SIG-M5 (cell line): ENCODE results near the gene HK1.

Experiments
- DNase-seq: peaks from one replicate; lab custom pipeline; 2025; lab: John Stamatoyannopoulos, UW

HK1 gene

DNA sequence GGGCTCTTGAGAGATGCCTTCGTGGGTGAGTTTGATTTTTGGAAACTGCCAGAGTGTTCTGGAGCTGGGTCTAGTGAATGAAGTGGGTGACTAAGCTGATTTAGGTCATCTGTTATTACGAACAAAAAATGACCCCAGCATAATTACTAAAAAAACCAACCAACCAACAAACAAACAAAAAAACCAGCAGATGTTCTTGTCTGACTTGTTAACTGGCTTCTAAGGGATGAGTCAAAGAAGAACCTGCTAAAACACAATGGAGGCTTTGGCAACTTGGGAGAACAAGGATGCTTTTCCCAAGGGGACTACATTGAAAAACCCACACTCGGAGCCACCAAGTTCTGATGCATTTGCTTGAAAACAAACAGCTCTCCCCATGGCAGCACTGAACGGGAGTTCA lies 126.9 kb downstream of the HK1 start:
- DNase-seq: no peak

DNA sequence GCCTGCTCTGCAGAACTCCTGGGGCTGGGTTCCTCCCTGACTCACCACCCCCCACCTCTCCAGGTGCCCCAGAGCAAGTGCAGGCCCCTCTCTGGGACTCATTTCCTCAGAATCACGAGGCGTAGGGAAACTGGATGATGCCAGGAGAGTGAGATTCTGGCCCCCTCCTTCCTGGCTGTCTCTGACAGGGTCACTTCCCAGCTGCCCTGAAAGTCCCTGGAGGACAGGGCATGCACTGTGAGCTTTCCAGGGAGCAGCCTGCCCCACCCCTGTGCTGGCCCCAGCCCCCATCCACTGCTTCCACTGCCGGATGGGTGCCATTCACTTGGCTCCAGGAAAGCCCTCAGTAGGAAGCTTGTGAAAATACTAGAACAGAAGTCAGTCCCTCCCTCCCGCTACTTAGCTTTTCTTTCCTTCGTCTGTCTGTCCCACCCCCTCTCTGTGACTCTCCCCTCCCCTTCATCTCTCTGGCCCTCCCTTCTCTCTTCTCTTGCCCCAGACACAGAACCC lies 128.1 kb downstream of the HK1 start:
- DNase-seq: no peak

DNA sequence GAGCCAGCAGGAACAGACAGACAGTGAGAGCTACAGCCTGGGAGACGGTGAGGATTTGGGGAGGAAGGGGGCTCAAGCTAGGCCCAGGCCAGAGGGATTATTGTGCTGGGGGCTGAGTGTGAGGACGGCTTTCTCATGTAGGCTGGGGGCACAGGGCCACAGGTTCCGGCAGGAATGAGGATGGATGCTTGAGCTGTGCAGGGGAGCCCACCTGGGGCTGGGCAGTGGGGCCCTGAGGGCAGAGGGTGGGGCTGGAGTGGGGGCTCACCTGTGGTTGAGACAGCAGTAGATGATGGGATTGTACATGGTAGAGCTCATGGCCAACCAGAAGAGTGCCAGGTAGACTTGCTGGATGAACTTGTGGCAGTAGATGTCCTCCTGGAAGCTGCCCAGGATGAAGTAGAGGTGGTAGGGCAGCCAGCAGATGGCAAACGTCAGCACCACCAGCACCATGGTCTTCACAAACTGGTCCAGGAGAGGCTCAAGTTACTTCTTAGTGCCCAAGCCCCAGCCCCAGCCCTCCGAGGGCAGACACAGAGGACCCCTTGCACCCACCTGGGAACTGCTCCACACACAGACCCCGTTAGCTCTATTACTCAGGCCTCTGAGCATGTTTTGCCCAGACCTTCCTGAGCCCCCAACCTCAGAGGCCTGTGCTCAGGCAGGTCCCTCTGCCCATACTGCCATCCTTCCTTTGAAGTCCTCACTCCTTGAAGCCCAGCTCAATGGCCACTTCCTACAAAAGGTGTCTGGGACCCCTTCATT lies 128.7 kb downstream of the HK1 start:
- DNase-seq: no peak

DNA sequence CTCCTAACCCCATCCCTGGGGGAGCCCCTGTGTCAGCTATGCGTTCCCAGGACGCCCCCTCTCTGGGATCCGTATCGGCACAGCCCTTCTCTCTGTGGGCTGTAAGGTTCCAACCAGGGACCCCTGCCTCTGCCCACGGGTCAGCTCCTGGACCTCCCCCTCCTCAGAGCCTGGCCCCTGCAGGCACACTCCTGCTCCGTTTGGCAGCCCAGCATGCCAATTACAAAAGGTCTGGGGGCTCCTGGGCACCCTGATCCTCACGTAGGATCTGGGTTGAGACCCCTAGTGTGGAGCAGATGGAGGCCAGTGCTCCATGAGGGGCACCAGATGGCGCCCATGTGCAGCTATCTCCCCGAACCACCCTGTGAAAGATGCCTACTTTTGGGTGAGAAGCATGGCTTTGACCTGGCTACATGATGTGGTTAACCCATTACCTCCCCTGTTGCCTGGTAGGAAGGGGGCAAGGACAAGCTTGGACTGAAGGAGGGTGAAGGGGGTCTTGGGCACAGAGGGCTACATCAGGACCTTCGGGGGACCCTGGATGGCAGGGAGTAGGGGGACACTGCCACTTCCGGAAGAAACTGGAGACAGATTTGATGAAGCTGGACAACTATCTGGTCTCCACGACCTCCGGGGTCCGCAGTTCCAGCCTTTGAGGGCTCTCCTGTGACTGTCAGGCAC lies 129.5 kb downstream of the HK1 start:
- no peak for DNase-seq

DNA sequence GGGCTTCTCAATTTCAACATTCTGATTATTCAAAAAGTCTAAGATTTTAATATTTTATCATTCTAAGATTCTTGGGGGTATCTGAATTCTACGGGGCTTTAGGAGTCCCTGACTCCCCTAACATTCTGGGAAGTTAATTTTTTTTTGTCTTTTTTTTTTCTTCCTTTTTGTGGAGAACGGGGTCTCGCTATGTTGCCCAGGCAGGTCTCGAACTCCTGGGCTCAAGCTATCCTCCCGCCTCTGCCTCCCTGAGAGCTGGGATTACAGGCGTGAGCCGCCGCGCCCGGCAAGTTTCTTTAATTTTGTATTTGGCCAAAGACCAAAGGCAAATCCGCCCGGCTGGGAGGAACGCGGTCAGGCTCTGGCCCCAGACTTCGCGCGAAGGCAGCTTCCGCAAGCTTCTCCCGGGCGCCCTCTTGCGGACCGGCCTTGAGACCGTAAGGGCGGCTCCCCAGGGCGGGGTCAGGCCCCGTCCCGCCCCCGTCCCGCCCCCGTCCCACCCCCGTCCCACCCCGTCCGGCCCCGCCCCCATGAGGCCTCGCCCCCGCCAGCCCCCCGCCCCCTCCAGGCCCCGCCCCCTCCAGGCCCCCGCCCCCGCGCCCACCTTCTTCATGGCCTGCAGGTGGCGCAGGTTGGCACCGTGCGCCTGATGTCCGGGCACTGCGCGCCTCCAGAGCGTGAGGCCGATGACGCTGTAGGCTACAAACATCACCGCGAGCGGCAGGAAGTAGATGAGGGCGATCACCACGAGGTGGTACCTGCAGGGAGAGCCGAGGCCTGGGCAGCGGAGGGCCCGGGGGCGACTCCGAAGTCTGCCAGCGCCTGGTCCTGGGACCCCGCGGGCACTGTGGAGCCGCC lies 130.3 kb downstream of the HK1 start:
- no peak for DNase-seq

DNA sequence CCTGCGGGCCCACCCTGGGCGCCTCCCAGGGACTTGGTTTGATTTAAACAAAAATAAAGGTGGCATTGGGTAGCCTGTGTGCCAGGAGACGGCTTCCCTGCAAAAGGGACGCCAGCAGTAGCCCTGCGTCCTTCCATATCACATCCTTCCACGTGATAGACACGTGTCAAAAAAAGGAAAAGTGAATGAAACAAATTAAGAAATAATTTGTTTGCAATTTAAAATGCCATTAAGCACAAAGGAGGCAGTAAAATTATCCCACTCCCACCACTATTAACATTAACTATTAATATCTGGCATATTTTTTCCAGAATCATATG lies 130.8 kb downstream of the HK1 start:
- no peak for DNase-seq

DNA sequence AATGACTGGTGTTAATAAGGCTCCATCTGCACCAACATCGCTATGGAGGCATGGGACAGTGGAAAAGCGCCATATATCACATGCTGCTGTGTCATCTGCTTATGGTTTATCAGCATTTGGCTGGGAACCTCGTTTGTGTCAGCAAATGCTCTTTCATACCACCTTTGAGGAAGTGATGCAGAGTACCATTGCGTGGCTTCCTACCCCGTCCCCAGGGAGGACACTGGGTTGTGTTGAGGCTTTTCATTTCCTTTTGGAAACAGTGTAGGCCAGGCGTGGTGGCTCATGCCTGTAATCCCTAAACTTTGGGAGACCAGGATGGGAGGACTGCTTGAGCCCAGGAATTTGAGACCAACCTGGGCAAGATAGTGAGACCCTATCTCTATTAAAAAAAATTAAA lies 131.7 kb downstream of the HK1 start:
- DNase-seq: no peak

DNA sequence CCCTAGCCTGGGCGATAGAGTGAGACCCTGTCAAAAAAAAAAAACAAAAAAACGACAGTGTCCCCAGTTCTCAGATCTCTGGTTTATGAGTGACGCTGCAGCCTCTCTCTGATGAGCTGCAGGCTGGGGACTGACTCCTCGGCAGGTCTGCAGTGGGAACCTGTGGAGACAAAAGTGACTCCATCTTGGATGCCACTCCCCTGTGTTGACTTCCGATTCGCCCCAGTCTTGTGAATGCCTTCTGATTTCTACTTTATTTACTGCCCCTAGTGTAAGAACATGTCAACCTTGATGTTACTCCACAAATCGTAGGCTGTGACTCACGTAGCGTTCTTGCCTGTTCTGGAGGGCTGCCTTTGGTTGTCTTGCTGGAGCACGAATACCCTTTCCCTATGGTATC lies 132.2 kb downstream of the HK1 start:
- no peak for DNase-seq

DNA sequence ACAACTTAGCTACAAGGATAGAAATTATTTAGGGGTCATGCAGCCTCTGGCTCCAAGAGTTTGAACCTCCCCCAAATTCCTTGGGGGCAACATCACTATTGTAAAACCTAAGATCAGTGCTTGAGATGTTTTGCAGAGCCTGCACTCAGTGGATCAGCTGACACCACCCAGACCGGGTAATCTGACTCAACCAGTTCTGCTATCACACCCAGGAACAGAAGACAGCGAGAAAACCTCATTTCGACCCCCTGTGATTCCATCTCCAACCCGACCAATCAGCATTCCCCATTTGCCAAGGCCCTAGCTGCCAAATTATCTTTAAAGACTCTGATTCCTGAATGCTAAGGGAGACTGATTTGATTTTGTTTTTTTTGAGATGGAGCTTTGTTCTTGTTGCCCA lies 133.2 kb downstream of the HK1 start:
- DNase-seq: no peak

DNA sequence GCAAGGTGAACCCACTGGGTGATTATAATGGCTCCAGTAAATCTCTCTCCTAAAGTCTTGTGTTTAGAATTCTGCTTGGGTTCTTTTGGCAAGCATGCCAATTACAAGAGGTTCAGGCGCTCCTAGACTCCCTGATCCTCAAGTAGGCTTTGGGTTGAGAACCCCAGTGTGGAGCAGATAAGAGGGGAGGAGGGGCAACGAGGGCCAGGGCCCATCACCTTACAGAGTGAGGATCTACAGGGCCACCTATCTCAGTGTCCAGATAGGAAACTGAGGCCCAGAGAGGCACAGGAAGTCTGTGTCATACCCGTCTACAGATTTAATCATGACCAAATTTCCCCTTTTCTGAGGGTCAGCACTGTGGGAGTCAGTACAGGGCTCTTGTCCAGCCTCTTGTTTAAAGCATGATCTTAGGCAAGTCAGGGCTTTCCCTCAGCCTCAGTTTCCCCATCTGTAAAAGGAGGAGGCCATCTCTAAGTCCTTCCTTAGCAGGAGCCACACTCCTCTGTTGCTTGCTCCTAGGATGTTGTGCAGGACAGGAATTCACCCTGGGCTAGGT lies 134.0 kb downstream of the HK1 start:
- DNase-seq: no peak

DNA sequence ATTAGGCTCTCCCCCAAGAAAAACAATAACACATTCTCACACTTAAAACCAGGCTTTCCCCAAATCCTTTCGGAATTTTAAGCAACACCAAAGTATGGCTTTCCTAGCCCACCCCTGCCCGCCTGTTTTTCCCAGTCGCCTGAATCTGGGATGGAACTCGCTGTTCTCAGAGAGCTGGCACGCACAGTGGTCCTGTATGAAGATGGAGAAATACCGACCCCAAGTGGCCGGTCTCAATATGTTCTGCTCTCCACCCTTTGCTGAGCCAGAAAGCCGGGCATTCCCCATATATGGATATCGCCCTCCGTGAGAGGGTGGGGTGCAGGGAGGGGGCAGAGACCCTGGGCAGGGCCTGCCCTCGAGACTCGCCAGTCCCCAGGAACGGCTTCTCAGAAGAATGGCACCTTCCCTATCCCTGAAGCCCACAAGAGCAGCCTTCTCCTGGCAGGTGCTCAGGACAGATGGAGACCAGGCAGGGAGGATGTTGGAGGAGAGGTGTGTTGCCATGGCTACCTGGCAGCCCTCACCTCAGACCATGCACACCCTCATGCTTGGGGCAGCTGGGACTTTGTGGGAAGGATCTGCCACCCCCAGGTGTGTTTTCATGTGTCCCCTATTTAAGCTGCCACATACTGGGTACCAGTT lies 135.0 kb downstream of the HK1 start:
- no peak for DNase-seq

DNA sequence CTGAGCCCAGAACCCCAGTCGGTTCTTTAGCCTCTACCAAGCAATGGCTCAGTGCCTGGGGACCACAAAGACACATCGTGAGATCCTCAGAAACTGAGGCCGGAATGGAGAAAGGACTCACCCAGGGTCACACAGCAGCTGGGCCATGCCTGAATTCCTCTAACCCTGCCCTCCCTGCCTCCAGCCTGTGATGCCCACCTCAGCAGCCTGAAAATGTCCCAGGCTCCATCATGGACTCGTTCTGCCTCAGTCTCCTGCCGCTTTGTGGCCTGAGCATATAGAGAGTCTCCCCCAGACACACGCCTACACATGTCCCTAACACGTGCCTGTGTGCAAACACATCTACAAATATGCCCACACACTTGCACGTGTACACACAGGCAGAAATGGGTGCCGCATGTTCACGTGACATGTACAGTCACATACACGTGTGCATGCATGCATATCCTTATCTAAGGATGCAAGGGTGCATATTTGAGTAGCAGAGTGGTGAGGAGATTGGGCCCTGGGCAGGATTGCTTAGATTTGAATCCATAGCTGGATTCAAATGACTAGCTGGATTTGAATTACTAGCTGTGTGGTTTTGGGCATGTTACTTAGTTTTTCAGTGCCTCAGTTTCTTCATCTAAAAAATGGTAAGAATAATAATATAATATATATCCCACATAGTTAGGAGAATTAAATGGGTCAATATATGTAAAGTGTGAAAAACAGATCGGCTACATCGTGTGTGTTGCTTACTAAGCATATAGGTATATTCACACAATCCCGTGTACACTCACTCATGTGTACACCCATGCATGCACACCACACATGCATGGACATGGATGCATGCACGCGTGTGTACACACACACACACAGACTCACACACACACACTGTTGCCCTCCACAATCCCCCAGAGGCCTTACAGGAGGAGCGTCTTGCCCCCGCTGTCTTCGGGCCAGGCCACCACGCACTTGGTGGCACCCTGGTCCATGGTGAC lies 136.0 kb downstream of the HK1 start:
- no peak for DNase-seq

DNA sequence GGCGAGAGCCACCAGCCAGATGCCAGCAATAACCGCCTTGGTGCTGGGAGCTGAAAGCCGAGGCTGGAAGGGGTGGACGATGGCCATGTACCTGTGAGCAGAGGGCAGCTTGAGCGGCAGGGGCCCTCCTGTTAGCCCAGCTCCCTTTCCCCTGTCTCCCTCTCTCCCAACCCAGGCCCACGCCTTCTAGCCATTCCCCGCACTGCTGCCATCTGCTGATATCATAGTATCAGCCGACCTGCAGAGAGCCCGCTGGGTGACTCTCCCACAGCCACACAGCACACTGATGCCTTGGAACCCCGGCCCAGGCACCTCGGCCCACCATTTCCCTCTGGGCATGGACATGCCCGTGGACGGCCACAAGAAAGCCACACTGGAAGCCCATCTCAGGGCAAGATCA lies 136.8 kb downstream of the HK1 start:
- DNase-seq: no peak

DNA sequence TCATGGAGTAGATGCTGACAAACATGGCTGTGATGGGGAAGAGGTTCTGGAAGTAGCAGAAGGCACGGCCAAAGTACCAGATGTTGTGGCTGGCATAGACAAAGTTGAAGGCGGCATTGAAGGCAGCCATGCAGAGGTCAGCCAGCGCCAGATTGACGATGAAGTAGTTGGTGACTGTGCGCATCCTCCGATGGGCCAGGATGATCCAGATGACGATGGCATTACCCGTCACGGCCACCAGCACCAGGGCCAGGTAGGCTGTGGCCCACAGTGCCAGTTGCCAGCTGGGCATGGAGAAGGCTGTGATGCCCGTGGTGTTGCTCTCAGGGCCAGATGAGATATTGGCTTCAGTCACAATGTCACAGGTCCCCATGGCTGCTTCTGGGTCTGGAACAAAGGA lies 137.7 kb downstream of the HK1 start:
- no peak for DNase-seq

DNA sequence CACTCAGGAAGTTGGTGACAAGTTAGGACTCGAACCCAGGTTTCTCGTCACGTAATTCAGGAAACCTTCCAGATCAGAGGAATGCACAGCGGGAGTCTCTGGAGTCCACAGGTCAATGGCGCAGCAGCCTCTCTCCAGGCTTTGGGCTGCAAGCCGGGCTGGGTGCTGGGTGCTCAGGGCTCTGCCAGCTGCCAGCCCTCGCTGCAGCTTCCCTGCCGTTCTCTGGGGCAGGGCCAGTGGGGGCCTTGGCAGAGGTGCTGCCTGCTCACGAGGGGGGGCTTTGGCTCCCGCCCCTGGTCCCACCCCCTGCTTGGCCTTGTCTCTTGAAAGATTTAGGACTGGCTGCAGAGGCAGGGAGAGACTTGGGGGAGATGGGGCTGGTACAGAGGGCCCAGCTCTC lies 138.4 kb downstream of the HK1 start, which contains the start of gene TACR2:
TSS of gene TACR2 (minus strand) at position 224 of the 400 bp plus-strand sequence. CDS start 595 bp downstream, outside the sequence.
- DNase-seq: no peak

DNA sequence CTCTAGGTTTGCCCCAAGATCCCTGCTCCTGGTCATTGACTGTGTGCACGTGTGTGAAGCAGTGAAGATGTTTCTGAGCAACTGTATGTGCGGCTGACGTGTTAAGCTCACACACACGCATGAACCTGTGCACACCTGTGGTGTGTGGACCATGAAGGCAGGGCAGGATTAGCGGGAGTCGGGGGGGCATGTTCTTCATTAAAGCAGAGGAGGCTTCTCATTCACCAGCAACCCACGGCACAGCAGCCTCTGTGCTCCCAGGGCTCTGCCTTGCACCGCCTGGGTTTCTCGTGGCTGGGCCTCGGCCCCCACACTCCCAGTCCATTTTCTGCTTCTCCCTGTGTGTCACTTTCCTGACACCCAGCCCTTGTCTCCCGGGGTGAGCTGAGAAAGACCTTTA lies 139.2 kb downstream of the HK1 start:
- DNase-seq: no peak

DNA sequence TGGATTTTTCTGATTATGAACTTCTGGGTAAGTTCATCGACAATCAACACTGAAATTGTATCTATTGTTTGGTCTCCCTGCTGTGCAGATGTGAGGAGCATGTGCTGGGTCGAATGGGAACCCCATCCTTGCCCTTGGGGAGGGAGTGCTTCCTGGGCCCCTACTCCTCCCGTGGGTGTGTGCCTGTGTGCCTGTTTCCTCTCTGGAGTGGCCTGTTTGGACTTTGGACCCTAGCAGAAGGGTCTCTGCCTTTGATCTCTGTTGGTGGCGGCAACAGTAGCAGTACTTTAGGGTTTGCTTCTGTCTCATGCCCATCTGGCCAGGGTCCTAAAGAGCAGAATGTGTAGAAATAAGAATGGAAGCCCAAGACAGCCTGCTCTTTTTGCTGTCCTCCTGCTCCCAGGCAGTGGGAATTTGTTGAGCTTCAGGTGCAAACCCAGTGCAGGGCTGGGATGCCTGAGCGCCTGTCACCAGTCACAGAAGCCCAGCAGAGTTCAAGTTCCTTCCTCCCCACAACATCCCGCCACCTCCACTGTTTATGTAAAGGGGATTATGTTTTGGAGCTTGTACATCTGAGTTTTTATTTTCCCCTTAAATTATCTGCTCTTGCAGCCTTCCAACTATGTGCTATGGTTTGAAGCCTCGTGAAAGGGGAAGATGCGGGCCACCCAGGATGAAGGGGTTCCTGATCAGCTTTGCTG lies 139.9 kb downstream of the HK1 start:
- no peak for DNase-seq

DNA sequence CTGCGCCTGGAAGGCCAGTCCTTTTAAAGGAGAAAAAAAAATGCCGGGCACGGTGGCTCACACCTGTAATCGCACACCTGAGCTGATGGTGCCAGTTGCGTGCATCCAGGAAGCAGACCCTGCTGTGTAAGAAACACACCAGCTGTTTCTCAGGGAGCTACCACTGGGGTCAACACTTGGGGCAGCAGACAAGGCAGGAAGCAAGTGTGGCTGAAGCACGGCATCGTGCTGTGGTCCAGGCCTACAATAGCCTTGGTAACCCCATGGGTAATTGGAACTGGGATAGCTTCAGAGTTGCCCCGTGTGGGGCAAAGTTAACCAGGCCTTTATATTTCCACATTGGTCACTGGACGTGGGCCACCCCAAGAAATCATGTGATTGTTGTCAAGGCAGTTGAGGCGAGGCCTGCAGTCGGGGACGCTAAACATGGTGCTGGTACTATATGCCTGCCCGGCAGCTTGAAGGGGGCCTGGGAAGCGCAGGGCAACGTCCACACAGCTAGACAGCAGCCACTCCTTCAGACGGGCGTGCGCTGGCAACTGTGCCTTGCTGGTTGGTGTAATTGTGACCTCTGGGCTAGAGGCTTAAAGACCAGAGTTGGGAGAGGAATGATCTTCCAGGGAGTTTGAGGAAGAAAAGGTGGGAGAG lies 140.9 kb downstream of the HK1 start:
- DNase-seq: no peak

DNA sequence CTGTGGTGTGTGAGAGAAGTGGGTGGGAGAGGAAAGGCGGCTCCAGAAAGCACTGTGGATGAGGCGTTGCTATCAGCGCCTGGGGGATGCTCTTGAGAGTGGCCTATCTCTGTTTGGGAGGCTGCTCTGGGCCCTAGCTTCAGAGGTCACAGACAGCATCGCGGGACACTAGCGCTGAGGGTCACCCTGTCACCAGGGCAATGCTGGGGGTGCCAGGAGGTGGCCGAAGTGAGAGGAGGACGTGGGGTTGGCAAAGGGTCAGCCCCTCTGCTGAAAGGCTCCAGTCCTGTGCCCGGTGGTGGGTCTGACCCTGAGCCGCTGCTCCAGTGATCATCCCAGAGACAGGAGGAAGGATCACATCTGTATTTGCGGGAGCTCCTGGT lies 141.4 kb downstream of the HK1 start:
- DNase-seq: no peak
